Natural killer cell (primary cell): ENCODE results near the gene PLIN1. TPM values are rescaled to one million over a fixed set of nuclear protein-coding genes. Genes with fewer than 3 reads are reported as not detected.

Experiments used
- ATAC-seq, 3 donors: fragments of 150-1000 bp in 2 of 3; fragments of 200-7000 bp in 1 of 3; cut with Tn5 transposase; 1 replicate in 1 of 3; 2 replicates in 2 of 3; pipeline ENCODE4 v1.10.0; 2021; ENCODE audit warnings: mild to moderate bottlenecking in 2 of 3, moderate library complexity in 2 of 3
- DNase-seq, 2 donors: peaks; one replicate each; pipeline versions ENCODE4 v3.0.0 to v3.0.0-alpha.2; 2013 to 2021; ENCODE audit warnings: mixed read lengths in 1 of 2
- H3K27ac ChIP-seq: one replicate; pipeline ENCODE4 v1.5.1; 2013; ENCODE audit warnings: mild to moderate bottlenecking, low read length
- H3K27me3 ChIP-seq: one replicate; pipeline ENCODE4 v1.6.1; 2013; ENCODE audit warnings: low read length; ENCODE audit not compliant: control insufficient read depth, insufficient read depth
- H3K36me3 ChIP-seq: one replicate; pipeline ENCODE4 v1.6.1; 2013; ENCODE audit warnings: low read length; ENCODE audit not compliant: control insufficient read depth, insufficient read depth
- H3K4me1 ChIP-seq: one replicate; pipeline ENCODE4 v1.6.1; 2013; ENCODE audit warnings: low read length; ENCODE audit not compliant: control insufficient read depth, insufficient read depth
- H3K4me3 ChIP-seq: one replicate; pipeline ENCODE4 v1.5.1; 2013; ENCODE audit warnings: low read length
- H3K9me3 ChIP-seq: one replicate; pipeline ENCODE4 v1.6.1; 2013; ENCODE audit warnings: low read length; ENCODE audit not compliant: control insufficient read depth, insufficient read depth
- H3K27ac Mint-ChIP-seq, 2 donors: one replicate each; pipeline ENCODE4 v1.8.0; 2022; ENCODE audit warnings: mild to moderate bottlenecking in 2 of 2, mixed read lengths in 2 of 2, moderate library complexity in 1 of 2
- H3K27me3 Mint-ChIP-seq, 2 donors: one replicate each; pipeline ENCODE4 v1.8.0; 2022; ENCODE audit warnings: low read depth in 2 of 2, mixed read lengths in 2 of 2
- H3K36me3 Mint-ChIP-seq: one replicate; pipeline ENCODE4 v1.8.0; 2022; ENCODE audit warnings: mixed read lengths
- H3K4me1 Mint-ChIP-seq, 2 donors: one replicate each; pipeline ENCODE4 v1.8.0; 2022; ENCODE audit warnings: mixed read lengths in 2 of 2
- H3K4me3 Mint-ChIP-seq: one replicate; pipeline ENCODE4 v1.8.0; 2022; ENCODE audit warnings: mild to moderate bottlenecking, moderate library complexity, mixed read lengths
- H3K9me3 Mint-ChIP-seq, 2 donors: one replicate each; pipeline ENCODE4 v1.8.0; 2022; ENCODE audit warnings: mixed read lengths in 2 of 2
- WGBS: methylation state at CpG from one replicate; pipeline ENCODE4 v1.1.7; 2013; ENCODE audit warnings: missing lambda C conversion rate; ENCODE audit not compliant: insufficient coverage; 5-methylcytosine and 5-hydroxymethylcytosine counted together
- intact Hi-C: fragments of 100-400 bp; cut with micrococcal nuclease; formaldehyde crosslinking; loops from one replicate; pipeline ENCODE4 v1.14.2; 2022
- total RNA-seq, 4 donors: library from RNA; stranded (reverse); fragments of 120-200 nt in 1 of 4; gene quantifications; one replicate each; pipeline versions ENCODE4 v1.2.3 to v1.2.4, GENCODE V29; 2013 to 2022
- TF ChIP-seq, protein P1 (sequence below): fragments of 200-600 bp; IDR thresholded peaks from one replicate; pipeline ENCODE4 v1.8.0; 2022; ENCODE audit warnings: antibody characterized with exemption

Gene PLIN1
- total RNA-seq, 3 donors from 2014 or later (not counting 1 experiment from before 2014, with no cell fraction given): 0.40 to 0.75 (median 0.66) TPM

DNA sequence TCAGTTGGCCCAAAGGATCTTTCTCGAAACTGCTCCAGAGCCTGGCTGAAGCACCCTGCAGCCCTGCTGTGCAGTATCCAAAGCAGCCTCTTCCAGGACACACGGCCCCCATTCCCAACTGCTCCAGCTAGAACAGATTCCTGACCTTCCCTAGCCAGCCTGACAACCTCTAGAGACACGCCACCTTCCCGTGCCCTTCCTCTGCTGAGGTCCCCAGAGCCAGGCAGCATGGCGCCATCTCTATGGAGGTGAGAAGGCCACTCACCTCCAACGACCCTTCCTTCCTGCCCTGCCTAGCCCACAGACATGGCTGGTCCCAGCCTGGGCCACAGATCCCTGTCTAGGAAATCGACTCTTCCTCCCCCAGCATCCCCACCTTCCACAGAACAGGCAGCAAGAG lies 27.0 kb downstream of the PLIN1 start:
- no peak for DNase-seq
- H3K4me1 ChIP-seq: peaks cover 17% of the 10 kb centered on the region
- Mint-ChIP-seq H3K36me3 (no peaks in the 10 kb centered on the region), H3K27me3 (peaks cover 0 to 26% of the 10 kb centered on the region in 2 donors), H3K4me3 (no peak overlapping the region), H3K27ac (no peak overlapping the region), H3K4me1 (peaks cover 6 to 17% of the 10 kb centered on the region in 2 donors), H3K9me3 (no peaks in the 10 kb centered on the region)
- no peak overlapping the region for H3K27ac ChIP-seq
- no peak for ATAC-seq
- no peaks in the 10 kb centered on the region for H3K9me3 ChIP-seq
- TF ChIP-seq, protein P1, sequence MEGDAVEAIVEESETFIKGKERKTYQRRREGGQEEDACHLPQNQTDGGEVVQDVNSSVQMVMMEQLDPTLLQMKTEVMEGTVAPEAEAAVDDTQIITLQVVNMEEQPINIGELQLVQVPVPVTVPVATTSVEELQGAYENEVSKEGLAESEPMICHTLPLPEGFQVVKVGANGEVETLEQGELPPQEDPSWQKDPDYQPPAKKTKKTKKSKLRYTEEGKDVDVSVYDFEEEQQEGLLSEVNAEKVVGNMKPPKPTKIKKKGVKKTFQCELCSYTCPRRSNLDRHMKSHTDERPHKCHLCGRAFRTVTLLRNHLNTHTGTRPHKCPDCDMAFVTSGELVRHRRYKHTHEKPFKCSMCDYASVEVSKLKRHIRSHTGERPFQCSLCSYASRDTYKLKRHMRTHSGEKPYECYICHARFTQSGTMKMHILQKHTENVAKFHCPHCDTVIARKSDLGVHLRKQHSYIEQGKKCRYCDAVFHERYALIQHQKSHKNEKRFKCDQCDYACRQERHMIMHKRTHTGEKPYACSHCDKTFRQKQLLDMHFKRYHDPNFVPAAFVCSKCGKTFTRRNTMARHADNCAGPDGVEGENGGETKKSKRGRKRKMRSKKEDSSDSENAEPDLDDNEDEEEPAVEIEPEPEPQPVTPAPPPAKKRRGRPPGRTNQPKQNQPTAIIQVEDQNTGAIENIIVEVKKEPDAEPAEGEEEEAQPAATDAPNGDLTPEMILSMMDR: no peak
- no peak overlapping the region for H3K4me3 ChIP-seq
- WGBS: 75% methylated on average over 7 of the region's 7 CpGs
- intact Hi-C loops: no loop called here
- no peaks in the 10 kb centered on the region for H3K36me3 ChIP-seq
- H3K27me3 ChIP-seq: peaks cover 7% of the 10 kb centered on the region

- no peak overlapping the region for H3K27ac Mint-ChIP-seq
- no peak for ATAC-seq
Measured at GRCh38 chr15:89649716-89650115, 29.5 kb downstream of the PLIN1 start.

GRCh38 chr15:89649013-89649625 lies 30.0 kb downstream of the PLIN1 start:
- Histone ChIP-seq H3K9me3 (no peaks in the 10 kb centered on the region), H3K27ac (no peak overlapping the region), H3K27me3 (no peaks in the 10 kb centered on the region), H3K4me3 (no peak overlapping the region), H3K36me3 (no peaks in the 10 kb centered on the region), H3K4me1 (peaks cover 5% of the 10 kb centered on the region)
- Mint-ChIP-seq H3K36me3 (no peaks in the 10 kb centered on the region), H3K9me3 (no peaks in the 10 kb centered on the region), H3K27me3 (peaks cover 0 to 10% of the 10 kb centered on the region in 2 donors), H3K27ac (no peak overlapping the region), H3K4me3 (no peak overlapping the region), H3K4me1 (peaks cover 0 to 5% of the 10 kb centered on the region in 2 donors)
- TF ChIP-seq, protein P1: no peak
- ATAC-seq: no peak
- DNase-seq: no peak
- intact Hi-C loops: no loop called here
- 97% methylated on average over 37 of the region's 37 CpGs for WGBS

More at GRCh38 chr15:89649716-89650115, 29.5 kb downstream of the PLIN1 start:
- H3K27ac ChIP-seq: no peak overlapping the region
- no peak overlapping the region for H3K4me3 ChIP-seq
- H3K27me3 Mint-ChIP-seq: peaks cover 0 to 16% of the 10 kb centered on the region in 2 donors
- peaks cover 4 to 11% of the 10 kb centered on the region in 2 donors for H3K4me1 Mint-ChIP-seq
- WGBS: 93% methylated on average over 15 of the region's 15 CpGs
- no peaks in the 10 kb centered on the region for H3K36me3 Mint-ChIP-seq
- H3K4me1 ChIP-seq: peaks cover 10% of the 10 kb centered on the region
- DNase-seq: no peak
- no peaks in the 10 kb centered on the region for H3K9me3 Mint-ChIP-seq
- TF ChIP-seq, protein P1: no peak
- intact Hi-C loops: no loop called here
- H3K9me3 ChIP-seq: no peaks in the 10 kb centered on the region
- H3K27me3 ChIP-seq: peaks cover 4% of the 10 kb centered on the region
- no peak overlapping the region for H3K4me3 Mint-ChIP-seq
- H3K36me3 ChIP-seq: no peaks in the 10 kb centered on the region
